ENCODE data around the gene CFTR. TPM values are rescaled to one million over a fixed set of nuclear protein-coding genes. Genes with fewer than 3 reads are reported as not detected.
"Not testable (repeated sequence)": the region's sequence is repeated elsewhere in the genome, so short reads cannot be mapped to it uniquely, and the experiment has no call there.

The CFTR gene
- total RNA-seq, 1 donor from 2014 or later = 0.06 TPM

DNA sequence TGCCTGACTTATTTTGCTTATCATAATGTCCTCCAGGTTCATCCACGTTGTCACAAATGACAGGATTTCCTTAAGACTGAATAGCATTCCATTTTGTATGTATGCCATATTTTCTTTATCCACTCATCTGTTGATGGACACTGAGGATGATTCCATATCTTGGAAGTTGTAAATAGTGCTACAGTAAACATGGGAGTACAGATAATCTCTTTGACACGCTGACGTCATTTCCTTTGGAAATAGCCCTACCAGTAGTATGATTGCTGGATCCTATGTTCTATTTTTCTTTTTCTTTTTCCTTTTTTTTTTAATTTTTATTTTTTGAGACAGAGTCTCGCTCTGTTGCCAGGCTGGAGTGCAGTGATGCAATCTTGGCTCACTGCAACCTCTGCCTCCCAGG, 225.8 kb downstream of the CFTR start:
- Histone ChIP-seq H3K36me3 (peaks cover 4% of the 10 kb centered on the region), H2AFZ (replicated peaks) (no peak overlapping the region), H3K4me3 (no peak overlapping the region), H4K20me1 (ENCODE audit: low read depth) (no peaks in the 10 kb centered on the region), H3K79me2 (ENCODE audit: low read depth) (no peaks in the 10 kb centered on the region), H3K4me1 (no peaks in the 10 kb centered on the region), H3F3A (ENCODE audit: low read depth) (no peaks in the 10 kb centered on the region), H3K9ac (no peak overlapping the region), H3K4me2 (no peak overlapping the region), H3K27ac (no peak overlapping the region), H3K27me3 (no peaks in the 10 kb centered on the region), H3K9me3 (ENCODE audit: low read depth) (no peaks in the 10 kb centered on the region)
- Mint-ChIP-seq H3K4me3 (no peak overlapping the region), H3K4me1 (no peaks in the 10 kb centered on the region), H3K36me3 (no peaks in the 10 kb centered on the region), H3K27me3 (ENCODE audit: insufficient read depth, low read depth) (no peaks in the 10 kb centered on the region), H3K27ac (no peak overlapping the region), H3K9me3 (no peaks in the 10 kb centered on the region)
- TF ChIP-seq EZH2phosphoT487 (IDR thresholded peaks at IDR 0.05) (no peak), EZH2 (IDR thresholded peaks at IDR 0.05) (no peak)
- TF ChIP-seq, protein P1, sequence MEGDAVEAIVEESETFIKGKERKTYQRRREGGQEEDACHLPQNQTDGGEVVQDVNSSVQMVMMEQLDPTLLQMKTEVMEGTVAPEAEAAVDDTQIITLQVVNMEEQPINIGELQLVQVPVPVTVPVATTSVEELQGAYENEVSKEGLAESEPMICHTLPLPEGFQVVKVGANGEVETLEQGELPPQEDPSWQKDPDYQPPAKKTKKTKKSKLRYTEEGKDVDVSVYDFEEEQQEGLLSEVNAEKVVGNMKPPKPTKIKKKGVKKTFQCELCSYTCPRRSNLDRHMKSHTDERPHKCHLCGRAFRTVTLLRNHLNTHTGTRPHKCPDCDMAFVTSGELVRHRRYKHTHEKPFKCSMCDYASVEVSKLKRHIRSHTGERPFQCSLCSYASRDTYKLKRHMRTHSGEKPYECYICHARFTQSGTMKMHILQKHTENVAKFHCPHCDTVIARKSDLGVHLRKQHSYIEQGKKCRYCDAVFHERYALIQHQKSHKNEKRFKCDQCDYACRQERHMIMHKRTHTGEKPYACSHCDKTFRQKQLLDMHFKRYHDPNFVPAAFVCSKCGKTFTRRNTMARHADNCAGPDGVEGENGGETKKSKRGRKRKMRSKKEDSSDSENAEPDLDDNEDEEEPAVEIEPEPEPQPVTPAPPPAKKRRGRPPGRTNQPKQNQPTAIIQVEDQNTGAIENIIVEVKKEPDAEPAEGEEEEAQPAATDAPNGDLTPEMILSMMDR (IDR thresholded peaks at IDR 0.05) = no peak
- DNase-seq (ENCODE audit: low spot score) = no peak

DNA sequence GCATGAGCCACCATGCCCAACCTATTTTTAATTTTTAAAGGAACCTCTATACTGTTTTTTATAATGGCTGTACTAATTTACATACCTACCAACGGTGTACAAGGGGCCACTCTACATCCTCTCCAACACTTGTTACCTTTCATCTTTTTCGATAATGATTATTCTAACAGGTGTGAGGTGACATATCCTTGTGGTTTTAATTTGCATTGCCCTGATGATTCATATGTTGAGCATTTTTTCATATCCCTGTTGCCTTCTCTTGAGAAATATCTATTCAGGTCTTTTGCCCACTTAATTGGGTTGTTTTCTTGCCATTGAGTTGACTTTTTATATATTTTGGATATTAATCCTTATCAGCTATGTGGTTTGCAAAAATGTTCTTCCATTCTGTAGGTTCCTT, 226.4 kb downstream of the CFTR start:
- H3K9ac ChIP-seq = no peak overlapping the region
- H3K4me1 ChIP-seq = no peaks in the 10 kb centered on the region
- DNase-seq (ENCODE audit: low spot score) = no peak
- H3K27me3 ChIP-seq = no peaks in the 10 kb centered on the region
- no peak overlapping the region for H3K4me2 ChIP-seq
- peaks cover 9% of the 10 kb centered on the region for H3K36me3 ChIP-seq
- TF ChIP-seq EZH2phosphoT487 (IDR thresholded peaks at IDR 0.05) = no peak
- TF ChIP-seq, protein P1 (IDR thresholded peaks at IDR 0.05) = no peak
- H3K36me3 Mint-ChIP-seq = no peaks in the 10 kb centered on the region
- no peaks in the 10 kb centered on the region for H3K9me3 Mint-ChIP-seq
- no peak overlapping the region for H3K27ac Mint-ChIP-seq
- no peaks in the 10 kb centered on the region for H3K9me3 ChIP-seq (ENCODE audit: low read depth)
- H3F3A ChIP-seq (ENCODE audit: low read depth) = no peaks in the 10 kb centered on the region
- H3K79me2 ChIP-seq (ENCODE audit: low read depth) = no peaks in the 10 kb centered on the region
- no peaks in the 10 kb centered on the region for H3K27me3 Mint-ChIP-seq (ENCODE audit: insufficient read depth, low read depth)
- H3K27ac ChIP-seq = no peak overlapping the region
- no peak overlapping the region for H3K4me3 ChIP-seq
- no peaks in the 10 kb centered on the region for H3K4me1 Mint-ChIP-seq
- no peaks in the 10 kb centered on the region for H4K20me1 ChIP-seq (ENCODE audit: low read depth)
- no peak overlapping the region for H3K4me3 Mint-ChIP-seq
- no peak overlapping the region for H2AFZ ChIP-seq (replicated peaks)

DNA sequence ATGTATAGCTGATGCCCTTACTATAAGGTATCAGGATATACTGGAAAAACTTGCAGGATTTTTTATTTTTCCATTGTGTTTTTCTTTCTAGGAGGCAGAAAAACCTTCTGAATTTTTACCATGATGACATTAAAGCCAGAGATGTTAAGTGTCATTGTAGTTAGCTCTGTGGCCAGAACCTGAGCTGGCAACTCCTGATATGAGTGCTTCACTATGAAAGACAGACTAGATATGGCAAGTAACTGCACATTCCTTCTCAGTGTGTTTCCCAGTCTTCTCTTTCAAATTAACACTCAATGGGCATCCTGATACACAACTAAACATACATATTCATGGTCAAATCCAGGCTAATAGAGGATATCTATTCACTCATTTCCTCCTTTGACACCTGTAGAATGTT, 227.3 kb downstream of the CFTR start:
- H3K4me3 ChIP-seq = no peak overlapping the region
- DNase-seq (ENCODE audit: low spot score) = no peak
- no peak overlapping the region for H3K9ac ChIP-seq
- H3K4me1 ChIP-seq = no peaks in the 10 kb centered on the region
- H3K36me3 ChIP-seq = peaks cover 12% of the 10 kb centered on the region
- no peak for TF ChIP-seq EZH2 (IDR thresholded peaks at IDR 0.05)
- TF ChIP-seq, protein P1 (IDR thresholded peaks at IDR 0.05) = no peak
- TF ChIP-seq EZH2phosphoT487 (IDR thresholded peaks at IDR 0.05) = no peak
- H3K4me3 Mint-ChIP-seq = no peak overlapping the region
- H3K9me3 Mint-ChIP-seq = no peaks in the 10 kb centered on the region
- H3K27ac ChIP-seq = no peak overlapping the region
- H3K9me3 ChIP-seq (ENCODE audit: low read depth) = no peaks in the 10 kb centered on the region
- no peaks in the 10 kb centered on the region for H4K20me1 ChIP-seq (ENCODE audit: low read depth)
- no peak overlapping the region for H2AFZ ChIP-seq (replicated peaks)
- H3F3A ChIP-seq (ENCODE audit: low read depth) = no peaks in the 10 kb centered on the region
- H3K27ac Mint-ChIP-seq = no peak overlapping the region
- no peaks in the 10 kb centered on the region for H3K27me3 Mint-ChIP-seq (ENCODE audit: insufficient read depth, low read depth)
- H3K27me3 ChIP-seq = no peaks in the 10 kb centered on the region
- no peaks in the 10 kb centered on the region for H3K36me3 Mint-ChIP-seq
- H3K79me2 ChIP-seq (ENCODE audit: low read depth) = no peaks in the 10 kb centered on the region
- H3K4me2 ChIP-seq = no peak overlapping the region
- no peaks in the 10 kb centered on the region for H3K4me1 Mint-ChIP-seq

DNA sequence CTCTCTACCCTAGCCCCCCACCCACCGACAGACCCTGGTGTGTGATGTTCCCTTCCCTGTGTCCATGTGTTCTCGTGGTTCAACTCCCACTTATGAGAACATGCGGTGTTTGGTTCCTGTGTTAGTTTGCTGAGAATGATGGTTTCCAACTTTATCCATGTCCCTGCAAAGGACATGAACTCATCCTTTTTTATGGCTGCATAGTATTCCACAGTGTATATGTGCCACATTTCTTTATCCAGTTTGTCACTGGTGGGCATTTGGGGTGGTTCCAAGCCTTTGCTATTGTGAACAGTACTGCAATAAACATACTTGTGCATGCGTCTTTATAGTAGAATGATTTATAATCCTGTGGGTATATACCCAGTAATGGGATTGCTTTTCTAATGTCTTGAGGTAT, 228.3 kb downstream of the CFTR start:
- H3K27ac ChIP-seq; H3K4me3 Mint-ChIP-seq; H3K36me3 Mint-ChIP-seq; H2AFZ ChIP-seq (replicated peaks); DNase-seq (ENCODE audit: low spot score); H3K4me1 ChIP-seq; H3F3A ChIP-seq (ENCODE audit: low read depth); H3K9ac ChIP-seq; H3K79me2 ChIP-seq (ENCODE audit: low read depth); H3K9me3 Mint-ChIP-seq; H3K27me3 Mint-ChIP-seq (ENCODE audit: insufficient read depth, low read depth); H3K4me3 ChIP-seq; H4K20me1 ChIP-seq (ENCODE audit: low read depth); H3K27me3 ChIP-seq; H3K27ac Mint-ChIP-seq; H3K4me2 ChIP-seq; H3K9me3 ChIP-seq (ENCODE audit: low read depth); H3K4me1 Mint-ChIP-seq: not testable (repeated sequence)
- H3K36me3 ChIP-seq = peaks cover 12% of the 10 kb centered on the region

All from neural progenitor cell (in vitro differentiated cells).